Stimulated activated CD4-positive, alpha-beta T cell treated with anti-CD3 and anti-CD28 coated beads, TNF-alpha, amount 100 ng/mL, for 1 hour (primary cell): Measurements from ENCODE around the gene DIP2C.

Experiments
- DNase-seq, 3 donors: peaks; one replicate each; pipeline ENCODE4 v3.0.0-alpha.2; 2020; ENCODE audit warnings: low read depth in 3 of 3, low spot score in 1 of 3

The DIP2C gene

DNA sequence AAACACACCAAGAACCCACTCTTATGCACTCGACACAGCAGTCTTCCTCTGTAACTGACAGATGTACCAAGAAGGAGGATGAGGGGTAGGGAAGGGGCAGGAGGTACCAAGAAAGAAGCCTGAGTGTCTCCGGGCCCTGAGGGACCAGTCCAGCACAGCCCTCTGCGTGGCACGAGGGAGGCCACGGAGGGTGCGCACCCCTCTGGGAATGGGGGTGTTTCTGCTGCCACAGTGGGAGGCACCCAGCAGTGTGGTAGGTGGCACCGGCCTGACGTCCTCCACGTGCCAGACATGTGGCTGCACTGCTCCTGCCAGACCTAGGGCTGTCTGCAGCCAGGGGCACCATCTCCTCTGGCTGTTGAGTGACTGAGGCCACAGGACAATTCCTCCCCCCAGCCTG lies 399.9 kb downstream of the DIP2C start:
- DNase-seq, result no peak

DNA sequence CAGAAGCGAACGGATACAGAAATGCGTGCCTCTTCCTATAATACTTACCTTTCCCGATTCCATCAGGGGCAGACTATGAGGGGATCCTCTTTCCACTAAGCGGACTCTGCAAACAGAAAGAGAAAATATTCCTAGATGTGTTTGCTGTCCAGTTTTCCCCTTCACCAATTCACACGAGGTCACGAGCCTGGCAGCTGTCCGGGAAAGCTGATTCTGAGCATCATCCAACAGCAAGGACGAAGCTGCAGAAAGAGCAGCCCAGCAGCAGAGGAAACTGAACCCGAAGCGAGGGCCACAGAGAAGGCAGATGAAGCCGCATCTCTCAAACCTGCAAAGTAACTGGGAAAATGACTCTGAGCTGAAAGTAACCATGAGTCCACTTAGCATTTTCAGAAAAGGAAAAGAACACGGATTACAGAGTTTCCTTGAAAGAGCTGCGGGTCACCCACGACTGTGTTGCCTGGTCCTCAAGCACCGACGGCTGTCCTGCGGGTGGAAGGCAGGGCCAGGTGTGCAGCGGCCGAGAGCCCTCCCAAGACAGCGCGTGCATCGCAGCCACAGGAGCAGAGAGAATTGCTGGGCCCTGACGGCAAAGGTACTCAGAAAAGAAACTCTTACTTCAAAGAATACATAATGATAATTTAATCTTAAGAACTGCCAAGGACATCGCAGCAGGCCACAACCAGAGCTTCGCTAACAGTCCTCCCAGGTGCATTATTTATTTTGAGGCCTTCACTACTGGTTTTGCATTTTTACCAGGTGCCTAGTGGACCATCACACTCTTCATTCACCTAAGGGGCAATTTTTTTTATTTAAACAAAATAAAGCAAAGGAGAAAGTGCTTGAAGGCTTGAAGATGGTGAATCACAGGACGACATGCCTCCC lies 400.9 kb downstream of the DIP2C start:
- no peak for DNase-seq

- DNase-seq, result no peak
Measured at GRCh38 chr10:287814-288213, 401.7 kb downstream of the DIP2C start.

- no peak for DNase-seq
Measured at GRCh38 chr10:287026-287709, 402.3 kb downstream of the DIP2C start.

GRCh38 chr10:285216-285615 lies 404.3 kb downstream of the DIP2C start:
- DNase-seq, result no peak

- DNase-seq, result no peak
Measured at GRCh38 chr10:283916-284356, 405.5 kb downstream of the DIP2C start.

DNA sequence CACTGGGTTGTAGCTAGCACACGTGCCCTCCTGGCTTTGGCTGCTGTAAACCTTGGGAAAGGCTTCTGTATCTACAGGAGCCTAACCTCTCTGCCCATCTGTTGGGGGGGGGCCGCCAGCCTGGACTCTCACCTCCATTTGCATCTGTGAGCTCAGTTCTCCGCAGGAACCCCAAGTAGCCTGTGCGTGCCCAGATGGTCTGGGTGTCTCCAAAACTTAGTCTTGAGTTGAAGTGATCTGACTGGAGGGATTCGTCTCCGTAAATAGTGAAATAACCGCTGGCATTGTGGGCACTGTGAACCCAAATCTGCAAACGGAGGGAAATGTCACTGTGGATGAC lies 406.4 kb downstream of the DIP2C start:
- no peak for DNase-seq

- DNase-seq, result no peak
Measured at GRCh38 chr10:282294-283139, 407.0 kb downstream of the DIP2C start.

DNA sequence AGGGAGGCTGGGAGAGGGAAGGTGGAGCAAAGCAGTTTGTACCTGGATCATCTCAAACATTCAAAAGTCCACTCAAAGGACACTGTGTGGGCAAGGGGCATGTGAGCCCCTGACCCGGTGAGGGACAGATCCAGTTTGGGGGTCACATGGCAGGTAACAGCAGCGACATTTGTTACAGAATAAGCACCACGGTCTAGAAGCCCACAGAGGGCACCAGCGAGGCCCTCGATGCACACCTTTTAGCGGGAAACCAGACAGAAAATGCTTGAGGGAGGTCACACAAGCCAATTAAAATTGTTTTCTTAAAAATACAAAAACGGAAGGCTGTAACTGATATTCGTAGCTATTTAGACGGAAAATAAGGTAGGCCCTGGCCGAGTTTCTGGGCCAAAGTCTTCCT lies 409.8 kb downstream of the DIP2C start:
- DNase-seq, result no peak

DNA sequence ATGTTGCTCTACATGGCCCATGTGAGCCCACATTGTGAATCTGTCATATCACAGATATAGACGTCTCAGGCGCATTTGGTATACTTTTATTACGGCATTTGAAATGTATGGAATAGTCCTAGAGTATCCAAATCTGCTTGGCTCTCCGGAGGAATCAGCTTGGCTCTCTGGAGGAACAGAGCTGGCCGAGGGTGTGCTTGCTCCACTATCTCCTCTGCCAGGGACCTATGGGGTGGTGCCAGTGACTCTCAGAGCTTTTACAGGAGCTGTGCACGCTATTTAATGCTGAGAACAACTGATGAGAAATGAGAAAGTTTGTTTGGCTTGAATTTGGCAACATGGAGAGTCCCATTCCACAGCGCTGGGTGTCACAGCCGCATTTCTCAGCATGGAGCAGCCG lies 410.2 kb downstream of the DIP2C start:
- no peak for DNase-seq

DNA sequence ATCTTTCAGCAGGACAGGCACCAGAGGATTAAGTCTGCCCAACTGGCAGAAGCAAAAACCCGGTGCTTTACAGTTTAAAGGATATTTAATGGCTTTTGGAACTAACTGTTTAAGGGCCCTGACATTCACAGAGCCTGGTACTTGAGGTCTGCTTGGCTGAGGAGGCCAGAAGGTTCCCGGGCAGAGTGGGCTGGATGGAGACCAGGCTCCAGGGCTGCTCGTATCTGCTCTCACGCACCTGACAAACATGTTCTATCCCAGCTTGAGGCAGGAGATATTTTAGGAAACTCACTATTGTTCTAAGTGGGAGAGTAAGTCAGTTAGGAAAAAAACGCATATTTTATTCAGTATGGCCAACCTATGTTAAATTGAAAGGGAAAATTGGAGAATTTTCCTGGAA lies 410.8 kb downstream of the DIP2C start:
- no peak for DNase-seq

- no peak for DNase-seq
Measured at GRCh38 chr10:277963-278362, 411.5 kb downstream of the DIP2C start.

- DNase-seq, result no peak
Measured at GRCh38 chr10:275680-276079, 413.8 kb downstream of the DIP2C start.

DNA sequence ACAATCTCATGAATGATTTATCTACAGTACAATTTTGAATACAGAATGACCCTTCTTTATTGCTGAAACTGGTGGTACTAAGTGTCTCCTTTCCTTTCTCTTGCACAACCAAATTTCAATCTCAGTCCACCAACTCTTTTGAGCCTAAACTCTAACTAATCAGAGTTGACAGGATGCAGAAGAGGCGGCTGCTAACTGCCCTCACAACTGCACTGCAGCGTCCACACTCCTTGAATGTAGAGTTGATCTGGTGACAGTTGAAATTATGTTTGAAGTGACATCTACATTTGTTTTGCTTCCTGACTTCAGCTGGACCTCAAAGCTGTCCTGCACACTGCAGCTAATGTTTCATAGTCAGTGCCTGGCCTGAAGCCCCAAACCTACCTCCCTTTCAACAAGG lies 414.6 kb downstream of the DIP2C start:
- no peak for DNase-seq

DNA sequence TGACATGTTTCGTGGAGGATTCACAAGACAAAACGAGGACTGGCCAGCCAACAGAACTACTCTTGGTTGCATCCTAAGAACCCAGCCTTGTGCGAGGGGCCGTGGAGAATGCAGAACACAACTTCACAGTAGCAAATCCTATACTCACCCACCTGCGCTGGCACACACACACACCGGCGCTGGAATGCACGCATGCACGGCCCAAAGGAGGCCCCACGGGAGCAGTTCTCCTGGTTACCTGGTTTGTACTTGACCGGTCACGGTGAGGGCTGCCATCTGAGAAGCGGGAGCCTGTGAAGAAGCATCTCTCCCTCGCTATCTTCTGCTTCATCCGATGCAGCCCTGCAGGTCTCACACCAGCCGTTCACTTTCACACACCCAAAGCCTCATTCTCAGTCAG lies 416.4 kb downstream of the DIP2C start:
- no peak for DNase-seq

GRCh38 chr10:271722-272121 lies 417.7 kb downstream of the DIP2C start:
- DNase-seq, result no peak

- DNase-seq, result no peak
Measured at GRCh38 chr10:271201-271600, 418.3 kb downstream of the DIP2C start.

DNA sequence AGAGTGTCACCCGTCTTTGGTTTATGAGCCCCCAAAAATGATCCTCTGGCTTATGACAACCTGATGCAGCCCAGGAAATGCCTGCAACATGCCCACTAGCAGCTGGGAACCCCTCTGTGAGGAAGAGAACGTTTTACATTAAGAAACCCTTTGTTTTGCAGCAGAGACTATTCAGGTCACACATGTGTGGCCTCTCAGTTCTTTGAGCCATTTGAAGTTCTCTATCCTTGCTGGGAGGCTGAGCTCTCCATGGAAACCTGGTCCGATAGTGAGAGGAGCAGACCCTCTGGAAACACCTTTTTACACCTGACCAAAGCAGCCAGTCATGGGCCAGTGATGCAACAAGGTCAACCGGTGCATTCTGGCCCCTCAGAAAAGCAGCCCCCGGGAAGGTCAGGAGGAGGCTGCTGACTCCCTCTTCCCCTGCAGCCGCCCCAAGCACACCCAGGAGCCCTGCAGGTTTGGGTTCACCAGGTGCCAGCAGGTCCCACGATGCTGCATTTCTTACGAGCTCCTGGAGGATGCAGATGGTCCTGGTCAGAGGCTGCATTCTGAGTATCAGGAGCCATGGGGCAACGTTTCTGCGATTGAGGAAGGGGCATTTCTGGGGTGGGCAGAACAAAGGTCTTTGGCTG lies 419.9 kb downstream of the DIP2C start:
- DNase-seq, result no peak

GRCh38 chr10:267705-268104 lies 421.8 kb downstream of the DIP2C start:
- no peak for DNase-seq

DNA sequence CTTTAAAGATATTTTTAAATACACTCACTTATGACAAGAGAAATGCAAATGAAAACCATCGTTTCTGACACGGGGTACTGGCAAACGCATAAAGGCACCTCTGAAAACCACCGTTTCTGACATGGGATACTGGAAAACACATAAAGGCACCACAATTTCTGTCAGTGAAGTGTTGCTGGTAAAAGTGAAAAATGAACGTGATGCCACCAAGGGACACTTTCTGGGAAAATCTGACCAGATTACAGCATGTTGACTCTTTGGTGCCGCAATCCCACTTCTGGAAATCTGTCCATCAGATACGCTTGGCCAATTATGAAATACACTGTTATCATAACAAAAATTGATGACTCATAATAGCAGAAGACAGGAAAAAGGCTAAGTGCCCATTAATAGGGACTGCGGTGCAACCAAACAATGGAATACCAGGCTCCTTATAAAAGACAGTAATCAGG lies 422.5 kb downstream of the DIP2C start:
- no peak for DNase-seq
